Hindlimb muscle (tissue), 1 donor: ENCODE results near the gene RPL14. TPM values are rescaled to one million over a fixed set of nuclear protein-coding genes. Genes with fewer than 3 reads are reported as not detected.
"Not testable (repeated sequence)": the region's sequence is repeated elsewhere in the genome, so short reads cannot be mapped to it uniquely, and the experiment has no call there.

Source experiments
- DNase-seq: peaks from one replicate; pipeline ENCODE4 v3.0.0-alpha.2; 2013
- polyA plus RNA-seq: library from polyadenylated mRNA; unstranded; fragments of 120-200 nt; gene quantifications from one replicate; pipeline ENCODE4 v1.2.1, GENCODE V29; 2013; ENCODE audit not compliant: insufficient read length

RPL14 gene
- 2,744 TPM for polyA plus RNA-seq

DNA sequence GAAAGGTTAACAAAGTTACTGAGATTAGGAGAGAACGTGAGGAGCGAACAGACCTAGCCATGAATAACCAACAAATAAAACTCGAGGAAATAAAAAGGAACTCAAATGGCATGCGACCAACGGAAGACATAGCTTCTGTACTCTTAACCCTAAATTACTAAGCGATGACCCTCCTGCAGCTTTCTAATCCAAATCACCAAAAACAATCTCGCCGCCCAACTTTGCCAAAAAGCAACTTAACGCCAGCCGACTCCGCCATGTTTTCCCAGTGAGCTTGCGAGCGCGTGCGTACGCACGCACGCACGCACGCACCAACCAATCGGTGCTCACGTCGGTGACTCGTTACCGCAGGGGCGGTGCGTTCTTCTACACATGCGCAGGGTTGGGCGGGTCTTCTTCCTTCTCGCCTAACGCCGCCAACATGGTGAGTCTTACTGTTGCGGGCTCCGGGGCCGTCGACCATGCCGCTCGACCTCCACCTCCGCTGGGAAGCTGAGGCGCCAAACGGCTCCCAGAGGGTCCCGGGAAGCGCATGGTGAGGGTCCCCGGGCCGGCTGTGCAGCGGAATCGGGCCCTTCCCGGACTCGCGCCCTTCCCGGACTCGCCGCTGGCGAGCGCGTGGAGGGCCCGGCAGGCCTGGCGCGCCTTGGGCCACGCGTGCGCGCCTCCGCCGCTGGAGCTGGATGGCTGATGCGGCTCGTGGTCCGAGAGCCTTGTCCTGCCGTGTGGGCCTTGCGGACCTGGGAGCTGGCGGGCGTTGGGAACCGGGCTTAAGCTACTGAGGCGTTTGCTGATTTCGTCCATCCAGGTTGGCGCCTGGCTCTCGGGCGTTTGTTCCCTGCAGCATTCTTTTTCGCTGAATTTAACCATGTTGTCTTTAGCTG is at the start of gene RPL14:
Gene RPL14 (plus strand): TSS at position 400 of the 884 bp plus-strand sequence. CDS start 133 bp downstream, at position 533.
- DNase-seq = peak; percentile 99

DNA sequence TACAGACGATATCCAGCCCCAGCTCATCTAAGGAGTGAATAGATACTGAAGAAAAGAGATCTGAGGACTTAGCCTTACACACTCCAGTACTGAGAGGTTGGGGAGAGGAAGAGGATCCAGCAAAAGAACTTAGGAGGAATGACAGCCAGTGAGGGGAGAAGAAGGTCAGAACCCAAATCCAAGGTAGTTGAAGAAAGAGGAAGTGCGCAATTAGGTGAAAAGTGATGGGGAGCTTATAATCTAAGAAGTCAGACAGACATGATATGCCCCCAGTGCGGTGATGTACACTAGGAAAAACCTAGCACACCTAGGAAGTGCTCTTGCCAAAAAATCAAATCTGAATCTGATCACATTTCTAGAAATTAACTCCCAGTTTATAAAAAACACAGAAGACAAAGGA is 49.5 kb upstream of the RPL14 start:
- DNase-seq = no peak

DNA sequence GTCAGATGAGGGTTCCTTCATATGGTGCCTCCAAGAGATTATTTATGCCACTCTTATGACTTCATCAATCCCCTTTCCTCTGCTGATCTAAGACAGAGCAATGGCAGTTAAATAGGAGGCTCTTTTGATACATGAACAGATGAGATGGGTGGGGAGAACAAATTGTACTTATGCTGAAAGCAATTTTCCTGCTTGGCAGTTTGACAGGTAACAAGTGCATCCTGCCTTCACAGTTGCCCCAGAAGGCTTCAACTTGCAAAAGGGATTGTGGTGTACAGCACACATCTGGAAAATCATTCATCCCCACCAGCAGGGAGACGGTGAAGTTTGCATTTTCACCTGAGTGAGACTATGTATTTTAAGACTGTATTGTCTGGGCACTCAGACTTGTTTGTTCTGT is 42.9 kb upstream of the RPL14 start:
- DNase-seq = no peak

DNA sequence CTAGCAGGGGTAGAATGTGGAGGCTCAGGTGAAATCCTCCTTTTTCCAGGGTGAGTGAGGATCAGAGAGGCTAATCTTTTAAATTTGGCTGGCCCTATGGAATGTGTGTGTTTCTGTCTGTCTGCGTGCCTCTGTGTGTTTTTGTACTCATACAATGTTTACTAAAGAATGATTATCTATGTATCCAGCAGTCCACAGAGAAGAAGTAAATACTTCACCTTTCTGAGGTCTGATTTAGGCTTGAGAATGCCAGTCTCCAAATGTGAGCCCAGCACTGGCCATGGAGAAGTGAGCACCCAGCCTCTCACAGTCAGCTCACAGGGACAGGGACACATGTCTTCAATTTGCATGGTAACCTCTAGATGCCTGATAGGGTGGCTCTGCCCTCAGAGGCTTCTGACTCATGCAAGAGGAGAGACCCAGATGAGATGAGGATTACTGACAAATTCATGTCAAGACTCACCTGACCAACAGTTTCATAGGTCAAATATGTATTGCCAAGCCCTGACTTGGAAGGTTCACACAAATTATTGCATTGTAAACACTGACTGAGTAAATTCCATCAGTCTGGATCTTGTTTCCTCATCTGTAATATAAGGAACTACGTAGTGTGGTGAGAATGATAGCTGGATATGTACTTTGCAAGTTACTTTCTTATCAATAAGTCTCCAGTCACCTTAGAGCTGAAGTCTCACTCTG is 39.1 kb upstream of the RPL14 start:
- no peak for DNase-seq

DNA sequence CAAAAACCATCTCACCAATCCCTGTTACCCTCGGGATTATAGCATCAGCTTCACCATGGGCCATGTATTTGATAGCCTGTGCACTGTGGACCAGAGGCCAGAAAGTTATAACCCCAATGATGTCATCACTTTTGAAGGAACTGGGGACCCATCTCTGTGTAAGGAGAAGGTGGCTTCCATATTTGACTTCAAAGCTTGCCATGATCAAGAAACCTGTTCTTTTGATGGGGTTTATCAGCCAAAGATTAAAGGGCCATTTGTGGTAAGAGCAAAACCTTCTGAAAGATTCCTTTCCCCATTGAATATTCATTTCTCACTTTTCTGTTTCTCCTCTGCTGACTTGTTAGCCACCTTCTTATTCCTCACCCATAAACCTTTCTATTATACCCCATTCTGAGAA is 34.3 kb upstream of the RPL14 start:
- no peak for DNase-seq

DNA sequence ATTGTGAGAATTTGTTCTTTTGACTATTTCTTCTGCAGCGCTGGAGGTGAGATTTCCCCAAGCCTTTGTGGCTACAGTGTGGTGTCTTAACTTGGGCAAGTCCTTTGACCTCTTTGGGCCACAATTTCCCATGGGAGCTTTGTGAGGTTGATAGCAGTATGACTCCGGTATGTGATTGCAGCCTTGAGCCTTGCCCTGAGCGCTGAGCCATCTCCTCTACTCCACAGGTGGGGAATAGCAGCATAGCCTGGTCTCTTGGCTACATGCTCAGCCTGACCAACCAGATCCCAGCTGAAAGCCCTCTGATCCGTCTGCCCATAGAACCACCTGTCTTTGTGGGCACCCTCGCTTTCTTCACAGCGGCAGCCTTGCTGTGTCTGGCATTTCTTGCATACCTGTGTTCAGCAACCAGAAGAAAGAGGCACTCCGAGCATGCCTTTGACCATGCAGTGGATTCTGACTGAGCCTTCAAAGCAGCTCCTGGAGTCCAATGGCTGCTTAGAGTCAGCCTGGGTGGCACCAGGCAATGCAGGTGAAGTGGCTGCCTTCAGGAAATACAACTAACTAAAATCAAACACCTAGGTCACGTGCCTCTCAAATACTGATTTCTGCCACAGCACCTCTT is 30.0 kb upstream of the RPL14 start:
- DNase-seq = no peak

DNA sequence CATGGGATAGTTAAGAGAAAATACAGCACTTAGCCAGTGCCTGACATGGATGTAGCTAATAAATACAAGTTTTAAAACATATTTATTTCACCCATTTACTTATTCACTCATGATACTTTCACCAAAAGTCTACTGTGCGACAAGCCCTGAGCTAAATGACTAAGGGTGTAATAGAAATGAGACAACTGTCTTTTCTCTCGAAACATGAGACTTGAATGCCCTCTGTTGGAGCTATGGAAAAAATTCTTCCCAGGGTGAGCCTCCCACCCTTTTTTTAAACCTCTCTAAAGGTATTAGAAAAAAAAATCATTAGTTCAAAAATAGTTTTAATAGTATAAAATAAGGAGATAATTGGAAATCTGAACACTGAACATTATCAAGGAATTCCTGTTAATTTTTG is 24.3 kb upstream of the RPL14 start:
- no peak for DNase-seq

DNA sequence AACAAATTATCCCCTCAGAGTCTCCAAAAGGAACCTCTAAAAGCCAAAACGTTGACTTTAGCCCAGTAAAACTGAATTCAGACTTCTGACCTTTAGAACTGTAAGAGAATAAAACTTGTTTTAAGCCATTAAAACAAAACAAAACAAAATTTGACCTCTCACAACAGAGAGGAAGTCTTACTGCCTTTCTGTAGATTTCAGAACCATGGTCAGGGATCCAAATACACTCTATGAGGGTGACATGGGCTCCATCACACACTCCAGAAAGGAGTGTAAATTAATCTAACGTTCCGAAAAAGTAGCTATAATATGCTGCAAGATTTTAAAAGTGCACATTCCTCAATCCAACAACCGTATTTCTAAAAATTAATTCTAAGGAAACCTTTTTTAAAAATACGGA is 19.2 kb upstream of the RPL14 start:
- no peak for DNase-seq

DNA sequence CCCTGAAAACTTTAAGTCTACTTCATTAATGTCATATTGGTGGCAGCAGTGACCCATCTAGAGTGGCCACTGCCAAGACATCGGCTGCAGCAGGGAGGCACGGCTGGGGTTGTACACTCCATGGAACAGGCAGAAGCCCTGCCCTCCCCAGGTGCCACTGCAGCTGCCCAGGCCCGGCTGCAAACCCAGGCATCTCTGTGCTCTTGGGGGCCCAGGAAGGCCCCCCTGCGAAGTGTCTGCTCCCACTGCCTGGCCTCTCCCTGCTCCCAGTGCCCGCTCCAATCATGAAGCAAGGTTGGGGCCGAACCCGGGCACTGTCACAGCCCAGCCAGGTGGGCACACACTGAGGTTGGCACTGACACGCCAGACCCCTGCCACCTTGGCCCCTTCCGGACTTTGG is 12.1 kb upstream of the RPL14 start:
- DNase-seq = no peak

DNA sequence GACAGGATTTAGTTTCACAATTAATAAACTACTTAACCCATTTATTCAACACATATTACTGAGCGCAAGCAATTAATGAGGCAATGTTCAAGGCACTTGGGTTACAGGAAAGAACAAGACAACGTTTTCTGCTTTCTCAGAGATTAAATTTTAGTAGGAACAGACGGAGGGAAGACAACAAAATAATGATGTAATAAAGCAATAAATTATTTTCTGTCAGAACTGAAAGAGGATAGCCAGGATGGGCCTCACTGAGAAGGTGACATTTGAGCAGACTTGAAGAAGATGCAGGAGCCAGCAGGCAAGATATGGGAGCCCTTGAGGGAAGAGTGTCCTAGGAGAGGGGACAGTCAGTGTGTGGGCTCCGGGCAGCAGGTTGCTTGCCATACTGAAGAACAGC is 11.3 kb upstream of the RPL14 start:
- no peak for DNase-seq

DNA sequence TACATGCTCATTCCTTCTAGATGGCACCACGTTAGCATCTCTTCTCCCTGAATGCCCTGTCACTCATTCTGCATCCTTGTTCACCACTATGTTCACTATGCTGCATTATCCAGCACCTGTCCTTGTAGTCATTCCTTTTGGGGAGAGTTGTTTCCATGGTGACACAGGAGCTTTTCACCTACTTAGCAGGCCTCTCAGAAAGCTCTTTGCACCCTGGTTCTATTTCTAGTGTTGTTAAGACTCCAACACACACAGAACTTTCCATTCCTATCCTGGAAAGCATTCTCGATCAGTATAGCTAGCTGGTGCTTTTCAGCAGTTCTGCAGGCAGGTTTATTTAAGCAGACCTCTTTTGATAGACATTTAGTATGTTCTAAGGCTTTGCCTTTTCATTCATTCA is 6.7 kb upstream of the RPL14 start:
- no peak for DNase-seq

DNA sequence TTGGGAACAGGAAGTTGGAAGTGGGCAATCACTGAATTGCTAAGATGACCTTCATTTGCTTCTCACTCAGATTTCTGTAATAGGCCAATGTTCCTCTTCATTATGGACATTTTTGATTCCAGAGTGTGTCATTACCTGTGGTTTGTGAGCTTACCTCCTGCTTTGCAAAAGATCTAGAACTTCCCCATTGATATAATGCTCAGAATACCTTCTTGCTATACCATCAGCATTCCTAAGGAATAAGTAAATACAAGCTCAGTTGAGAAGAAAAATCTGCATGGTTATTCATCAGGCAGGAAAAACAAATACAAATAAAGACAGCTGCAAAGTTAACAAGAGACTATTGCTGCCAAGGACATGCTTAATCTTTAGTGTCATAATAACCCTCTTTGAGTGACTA is 5.6 kb upstream of the RPL14 start:
- DNase-seq = no peak

DNA sequence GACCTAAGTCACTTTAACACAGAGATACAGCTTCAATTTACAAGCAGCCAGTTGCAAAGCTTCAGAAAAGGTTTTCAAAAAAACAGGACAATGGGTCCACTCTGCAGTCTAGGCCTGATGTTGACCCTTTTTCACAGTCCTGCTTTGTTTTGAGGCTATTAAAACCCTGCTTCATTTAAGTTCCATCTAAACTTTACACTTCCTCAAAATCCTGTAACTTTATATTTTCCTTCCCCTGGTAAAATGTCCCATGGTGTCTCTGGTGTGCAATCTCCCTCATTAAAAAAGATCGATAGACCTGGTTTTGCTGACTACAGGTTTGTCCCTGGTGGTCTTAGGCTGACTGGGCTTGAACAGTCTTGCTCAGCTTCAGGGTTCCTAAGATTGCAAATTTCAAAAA is 5.1 kb upstream of the RPL14 start:
- no peak for DNase-seq

DNA sequence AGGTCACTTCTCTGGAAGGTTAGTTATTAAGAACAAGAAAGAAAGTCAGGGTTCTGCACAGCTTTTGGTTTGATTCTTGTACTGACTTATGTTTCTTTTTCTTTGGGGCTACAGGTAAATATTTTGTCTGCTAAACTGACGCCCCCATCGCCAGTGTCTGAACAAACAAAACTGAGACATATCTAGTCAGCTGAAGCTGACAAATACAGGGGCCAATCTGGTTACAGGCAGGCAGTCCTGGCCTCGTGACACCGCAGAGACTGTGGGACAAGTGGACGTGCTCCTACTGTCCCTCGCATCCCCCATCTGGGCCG is 4.6 kb upstream of the RPL14 start:
- peak; percentile 11 for DNase-seq

DNA sequence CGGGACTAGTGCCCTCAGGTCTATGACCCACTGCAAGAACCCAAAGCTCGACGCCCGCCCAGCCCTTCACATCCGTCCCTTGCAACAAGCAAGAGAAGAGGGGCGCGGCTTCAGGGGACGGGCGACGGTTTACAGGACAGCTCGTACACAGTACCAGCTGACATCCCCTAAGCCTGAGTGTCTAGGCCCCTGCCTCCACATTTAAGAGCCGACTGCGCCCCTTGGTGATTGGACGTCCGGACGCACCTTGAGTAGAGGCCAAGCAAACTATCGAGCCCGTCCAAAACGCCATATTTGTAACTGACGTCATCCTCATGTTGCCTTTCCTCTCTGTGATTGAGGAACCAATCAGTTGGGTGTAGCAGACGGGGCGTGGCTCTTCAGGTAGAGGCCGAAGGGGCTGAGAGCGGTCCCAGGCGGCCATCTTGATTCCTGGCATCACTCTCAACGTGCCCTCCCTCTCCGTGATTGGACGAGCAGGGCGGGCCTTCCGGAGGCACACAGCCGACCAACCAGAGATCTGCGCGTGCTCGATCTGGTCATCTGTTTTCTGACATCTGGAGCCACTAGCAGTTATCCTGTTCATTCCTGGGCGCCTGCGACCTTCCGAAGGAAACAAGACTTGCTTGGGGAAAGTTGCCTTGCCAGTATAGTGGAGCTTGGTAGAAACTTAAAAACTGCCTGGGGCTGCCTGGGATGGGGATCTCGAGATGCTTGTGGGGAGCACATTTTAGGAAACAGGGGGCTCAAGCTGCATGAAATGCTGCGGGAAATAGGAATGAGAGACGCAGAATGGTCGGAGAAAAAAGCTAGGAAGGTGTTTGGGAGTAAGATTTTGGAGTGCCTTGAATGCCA is 4.0 kb upstream of the RPL14 start:
- DNase-seq = peak; percentile 97

DNA sequence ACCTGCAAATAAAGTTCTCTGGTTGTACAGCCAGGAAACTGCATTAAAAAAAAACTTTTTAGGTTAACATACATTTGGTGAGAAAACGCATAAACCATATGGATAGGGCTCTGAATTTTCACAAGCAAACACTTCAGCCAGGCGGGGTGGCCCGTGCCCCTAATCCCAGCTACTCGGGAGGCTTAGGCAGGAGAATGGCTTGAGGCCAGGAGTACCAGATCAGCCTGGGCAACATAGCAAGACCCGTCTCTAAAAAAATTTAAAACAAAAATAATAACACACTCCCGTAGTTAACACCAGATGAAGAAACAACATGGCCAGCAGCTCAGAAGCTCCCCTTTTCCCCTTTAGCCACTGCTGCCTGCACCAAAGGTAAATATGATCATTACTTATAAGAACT is 3.2 kb upstream of the RPL14 start:
- DNase-seq = no peak

DNA sequence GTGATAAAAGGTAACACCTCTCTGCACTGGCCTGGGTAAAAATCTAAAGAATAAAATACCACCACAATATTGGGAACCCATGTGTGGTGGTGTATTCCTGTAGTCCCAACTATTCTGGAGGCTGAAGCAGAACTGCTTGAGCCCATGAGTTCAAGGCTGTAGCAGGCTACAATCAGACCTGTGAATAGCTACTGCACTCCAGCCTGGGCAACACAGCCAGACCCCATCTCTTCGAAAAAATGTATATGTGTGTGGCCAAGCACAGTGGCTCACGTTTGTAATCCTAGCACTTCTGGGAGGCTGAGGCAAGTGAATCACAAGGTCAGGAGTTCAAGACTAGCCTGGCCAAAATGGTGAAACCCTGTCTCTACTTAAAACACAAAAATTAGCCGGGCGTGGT is 1.8 kb upstream of the RPL14 start:
- no peak for DNase-seq

DNA sequence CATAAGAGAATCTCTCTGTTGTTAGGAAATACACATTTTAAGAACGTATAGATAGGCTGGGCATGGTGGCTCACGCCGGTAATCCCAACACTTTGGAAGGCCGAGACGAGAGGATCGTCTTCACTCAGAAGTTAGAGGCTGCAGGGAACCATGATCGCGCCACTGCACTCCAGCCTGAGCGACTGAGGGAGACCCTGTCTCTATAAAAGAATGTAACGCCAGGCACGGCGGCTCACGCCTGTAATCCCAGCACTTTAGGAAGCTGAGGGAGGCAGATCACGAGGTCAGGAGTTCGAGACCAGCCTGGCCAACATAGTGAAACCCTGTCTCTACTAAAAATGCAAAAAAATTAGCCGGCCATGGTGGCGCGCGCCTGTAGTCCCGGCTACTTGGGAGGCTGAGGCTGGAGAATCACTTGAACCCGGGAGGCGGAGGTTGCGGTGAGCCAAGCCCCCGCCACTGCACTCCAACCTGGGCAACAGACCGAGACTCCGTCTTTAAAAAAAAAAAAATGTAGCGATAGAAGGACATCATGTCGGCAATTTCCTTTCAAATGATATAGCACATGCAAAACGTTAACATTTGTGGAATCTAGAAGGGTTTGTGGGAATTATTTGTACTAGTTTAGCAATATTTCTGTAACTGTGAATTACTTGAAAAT is 730 bp upstream of the RPL14 start:
- no peak for DNase-seq

DNA sequence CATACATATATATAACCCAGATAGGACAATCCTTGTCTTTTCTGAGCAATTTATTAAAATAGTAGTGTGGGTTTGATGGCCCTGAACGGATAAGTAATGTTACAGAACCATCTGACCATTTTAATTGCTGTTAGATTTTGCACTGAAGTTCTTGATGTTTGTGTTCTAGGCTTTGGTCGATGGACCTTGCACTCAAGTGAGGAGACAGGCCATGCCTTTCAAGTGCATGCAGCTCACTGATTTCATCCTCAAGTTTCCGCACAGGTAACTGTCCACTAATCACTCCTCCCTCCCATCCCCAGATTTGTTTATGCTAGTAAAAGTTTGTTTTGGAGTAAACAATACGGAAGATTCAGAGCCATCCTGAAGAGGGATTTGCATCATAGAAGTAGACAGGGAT is 1.3 kb downstream of the RPL14 start:
- DNase-seq = no peak

DNA sequence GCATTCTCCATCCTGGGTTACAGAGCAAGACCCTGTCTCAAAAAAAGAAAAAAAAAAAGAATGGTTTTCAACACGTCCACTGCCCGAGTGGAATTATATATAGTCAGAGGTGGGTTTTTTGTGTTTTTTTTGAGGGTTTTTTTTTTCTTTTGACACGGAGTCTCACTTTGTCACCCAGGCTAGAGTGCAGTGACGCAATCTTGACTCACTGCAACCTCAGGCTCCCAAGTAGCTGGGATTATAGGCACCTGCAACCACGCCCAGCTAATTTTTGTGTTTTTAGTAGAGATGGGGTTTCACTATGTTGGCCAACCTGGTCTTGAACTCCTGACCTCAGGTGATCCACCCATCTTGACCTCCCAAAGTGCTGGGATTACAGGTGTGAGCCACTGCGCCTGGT is 3.3 kb downstream of the RPL14 start:
- DNase-seq = not testable (repeated sequence)

DNA sequence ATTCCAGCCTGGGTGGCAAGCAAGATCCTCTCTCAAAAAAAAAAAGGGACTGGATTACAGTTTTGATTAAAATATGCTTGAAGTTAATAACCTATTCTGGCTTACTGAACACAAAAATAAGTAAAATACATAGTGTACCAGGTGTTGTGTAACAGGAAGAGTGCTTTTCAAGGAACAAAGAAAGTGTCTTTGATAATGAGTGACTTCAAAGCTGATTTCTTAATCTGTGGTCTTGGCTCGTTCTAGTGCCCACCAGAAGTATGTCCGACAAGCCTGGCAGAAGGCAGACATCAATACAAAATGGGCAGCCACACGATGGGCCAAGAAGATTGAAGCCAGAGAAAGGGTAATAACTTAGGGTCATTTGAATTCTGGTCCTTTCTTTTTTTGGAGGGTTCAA is 4.0 kb downstream of the RPL14 start:
- no peak for DNase-seq

DNA sequence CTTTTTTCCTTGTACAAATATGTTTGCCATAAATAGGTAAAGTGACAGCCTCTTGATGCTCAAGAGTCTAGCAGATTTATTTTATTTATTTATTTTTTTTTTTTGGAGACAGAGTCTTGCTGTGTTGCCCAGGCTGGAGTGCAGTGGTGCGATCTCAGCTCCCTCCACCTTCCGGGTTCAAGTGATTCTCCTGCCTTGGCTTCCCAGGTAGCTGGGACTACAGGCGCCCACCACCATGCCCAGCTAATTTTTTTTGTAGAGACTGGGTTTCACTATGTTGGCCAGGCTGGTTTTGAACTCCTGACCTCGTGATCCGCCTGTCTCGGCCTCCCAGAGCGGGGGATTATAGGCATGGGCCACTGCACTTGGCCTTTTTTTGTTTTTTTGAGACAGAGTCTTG is 5.7 kb downstream of the RPL14 start:
- not testable (repeated sequence) for DNase-seq
